H9 (cell line): ENCODE data around the gene TMEM54. TPM values are rescaled to one million over a fixed set of nuclear protein-coding genes. Genes with fewer than 3 reads are reported as not detected.

Source experiments
- DNase-seq: peaks from one replicate; pipeline ENCODE4 v3.0.0-alpha.2; 2017
- H2AFZ ChIP-seq: one replicate; pipeline ENCODE4 v1.6.1; 2013; ENCODE audit warnings: mild to moderate bottlenecking, low read length, control low read depth, moderate library complexity
- H2AK5ac ChIP-seq: 2 replicates; pipeline ENCODE4 v1.6.1; 2013; ENCODE audit warnings: low read length, control low read depth, mixed read lengths; ENCODE audit not compliant: insufficient read length
- H2BK120ac ChIP-seq: one replicate; pipeline ENCODE4 v1.6.1; 2013; ENCODE audit warnings: low read depth, mild to moderate bottlenecking, low read length, control low read depth, inconsistent platforms; ENCODE audit not compliant: poor library complexity, severe bottlenecking
- H2BK12ac ChIP-seq: 2 replicates; pipeline ENCODE4 v1.6.1; 2013; ENCODE audit warnings: low read length, control low read depth, mixed read lengths, low read depth; ENCODE audit not compliant: insufficient read length
- H2BK15ac ChIP-seq: 2 replicates; pipeline ENCODE4 v1.6.1; 2013; ENCODE audit warnings: low read depth, low read length, control low read depth
- H2BK20ac ChIP-seq: one replicate; pipeline ENCODE4 v1.6.1; 2013; ENCODE audit warnings: low read depth, mild to moderate bottlenecking, low read length, control low read depth, inconsistent platforms; ENCODE audit not compliant: poor library complexity, severe bottlenecking
- H2BK5ac ChIP-seq: 2 replicates; pipeline ENCODE4 v1.6.1; 2013; ENCODE audit warnings: low read length, control low read depth, mixed read lengths; ENCODE audit not compliant: insufficient read length
- H3K14ac ChIP-seq: 2 replicates; pipeline ENCODE4 v1.6.1; 2013; ENCODE audit warnings: low read length, control low read depth; ENCODE audit not compliant: insufficient read depth
- H3K18ac ChIP-seq: 2 replicates; pipeline ENCODE4 v1.6.1; 2013; ENCODE audit warnings: low read depth, mild to moderate bottlenecking, mixed read lengths, low read length, control low read depth; ENCODE audit not compliant: insufficient read length
- H3K23ac ChIP-seq: 2 replicates; pipeline ENCODE4 v1.6.1; 2013; ENCODE audit warnings: low read length, control low read depth, mixed read lengths, low read depth; ENCODE audit not compliant: insufficient read length
- H3K23me2 ChIP-seq: 2 replicates; pipeline ENCODE4 v1.6.1; 2013; ENCODE audit warnings: low read depth, mild to moderate bottlenecking, mixed read lengths, low read length, control low read depth; ENCODE audit not compliant: insufficient read length, poor library complexity, severe bottlenecking
- H3K27ac ChIP-seq: 2 replicates; pipeline ENCODE4 v1.5.1; 2013; ENCODE audit warnings: low read length, control low read depth, mixed read lengths, low read depth; ENCODE audit not compliant: insufficient read length
- H3K27me3 ChIP-seq: 2 replicates; pipeline ENCODE4 v1.6.1; 2013; ENCODE audit warnings: low read length, control low read depth, inconsistent platforms; ENCODE audit not compliant: insufficient read depth
- H3K4ac ChIP-seq: 2 replicates; pipeline ENCODE4 v1.6.1; 2013; ENCODE audit warnings: low read depth, mild to moderate bottlenecking, control low read depth, inconsistent platforms, low read length, moderate library complexity
- H3K4me1 ChIP-seq: 2 replicates; pipeline ENCODE4 v1.6.1; 2013; ENCODE audit warnings: low read length, control low read depth, inconsistent platforms; ENCODE audit not compliant: insufficient read depth
- H3K4me2 ChIP-seq: 2 replicates; pipeline ENCODE4 v1.6.1; 2013; ENCODE audit warnings: low read length, control low read depth, mixed read lengths; ENCODE audit not compliant: insufficient read length, insufficient read depth
- H3K56ac ChIP-seq: 2 replicates; pipeline ENCODE4 v1.6.1; 2013; ENCODE audit warnings: low read depth, mild to moderate bottlenecking, mixed read lengths, low read length, control low read depth; ENCODE audit not compliant: insufficient read length
- H3K79me1 ChIP-seq: 2 replicates; pipeline ENCODE4 v1.6.1; 2013; ENCODE audit warnings: low read depth, mild to moderate bottlenecking, moderate library complexity, low read length, control low read depth, inconsistent platforms; ENCODE audit not compliant: insufficient read depth, poor library complexity, severe bottlenecking
- H3K79me2 ChIP-seq: 2 replicates; pipeline ENCODE4 v1.6.1; 2013; ENCODE audit warnings: low read length, control low read depth, inconsistent platforms; ENCODE audit not compliant: insufficient read depth
- H3K9ac ChIP-seq: 2 replicates; pipeline ENCODE4 v1.6.1; 2013; ENCODE audit warnings: low read length, control low read depth, mixed read lengths; ENCODE audit not compliant: insufficient read length; ENCODE audit errors: extremely low read depth
- H3K9me3 ChIP-seq: one replicate; pipeline ENCODE4 v1.6.1; 2013; ENCODE audit warnings: low read depth, low read length, inconsistent platforms; ENCODE audit not compliant: control insufficient read depth
- H3T11ph ChIP-seq: one replicate; pipeline ENCODE4 v1.6.1; 2013; ENCODE audit warnings: mild to moderate bottlenecking, low read length, control low read depth, inconsistent platforms
- H4K20me1 ChIP-seq: one replicate; pipeline ENCODE4 v1.6.1; 2013; ENCODE audit not compliant: control insufficient read depth, insufficient read length, insufficient read depth
- H4K5ac ChIP-seq: 2 replicates; pipeline ENCODE4 v1.6.1; 2013; ENCODE audit warnings: low read depth, mild to moderate bottlenecking, mixed read lengths, low read length, control low read depth; ENCODE audit not compliant: insufficient read length
- H4K8ac ChIP-seq: replicated peaks from 2 replicates; pipeline ENCODE4 v1.6.1; 2013; ENCODE audit warnings: low read length, control low read depth, mixed read lengths, low read depth; ENCODE audit not compliant: insufficient read length
- H4K91ac ChIP-seq: 2 replicates; pipeline ENCODE4 v1.6.1; 2013; ENCODE audit warnings: low read depth, mild to moderate bottlenecking, moderate library complexity, mixed read lengths, low read length, control low read depth; ENCODE audit not compliant: insufficient read length
- H3K27ac Mint-ChIP-seq, 3 experiments: 2 replicates in 2 of 3; 3 replicates in 1 of 3; pipeline ENCODE4 v1.8.0; 2020 to 2021; ENCODE audit warnings: mixed read lengths in 3 of 3, mild to moderate bottlenecking in 1 of 3, moderate library complexity in 1 of 3
- H3K27me3 Mint-ChIP-seq: 2 replicates; pipeline ENCODE4 v1.8.0; 2021; ENCODE audit warnings: low read depth, mild to moderate bottlenecking, moderate library complexity, mixed read lengths
- H3K36me3 Mint-ChIP-seq, 3 experiments: 2 replicates in 2 of 3; 3 replicates in 1 of 3; pipeline ENCODE4 v1.8.0; 2020 to 2021; ENCODE audit warnings: low read depth in 3 of 3, mixed read lengths in 3 of 3; ENCODE audit not compliant: insufficient read depth in 1 of 3
- H3K4me1 Mint-ChIP-seq, 2 experiments: 2 replicates each; pipeline ENCODE4 v1.8.0; 2020; ENCODE audit warnings: mixed read lengths in 2 of 2
- H3K4me3 Mint-ChIP-seq, 2 experiments: 2 replicates in 1 of 2; 3 replicates in 1 of 2; pipeline ENCODE4 v1.8.0; 2020 to 2021; ENCODE audit warnings: mild to moderate bottlenecking in 2 of 2, mixed read lengths in 2 of 2, moderate library complexity in 1 of 2
- H3K9me3 Mint-ChIP-seq, 2 experiments: 2 replicates in 1 of 2; 3 replicates in 1 of 2; pipeline ENCODE4 v1.8.0; 2020; ENCODE audit warnings: mild to moderate bottlenecking in 2 of 2, mixed read lengths in 2 of 2, moderate library complexity in 1 of 2
- WGBS: extraction: QIAGEN DNeasy Blood & Tissue Kit; methylation state at CpG from one replicate; pipeline ENCODE4 v1.1.7; 2013; ENCODE audit warnings: missing lambda C conversion rate, low lambda C conversion rate, mixed read lengths; ENCODE audit not compliant: insufficient read length; ENCODE audit errors: extremely low coverage; 5-methylcytosine and 5-hydroxymethylcytosine counted together
- total RNA-seq: library from RNA; stranded (reverse); gene quantifications from 2 replicates; pipeline ENCODE4 v1.2.1, GENCODE V29; 2021
- TF ChIP-seq, protein P1 (sequence below): fragments of 200-600 bp; sonication (generic); conservative IDR thresholded peaks from 3 replicates; pipeline ENCODE4 v1.8.0; 2021; ENCODE audit warnings: antibody characterized with exemption, mild to moderate bottlenecking

The TMEM54 gene
- total RNA-seq, 1 experiment from 2014 or later, result 17.2 TPM

DNA sequence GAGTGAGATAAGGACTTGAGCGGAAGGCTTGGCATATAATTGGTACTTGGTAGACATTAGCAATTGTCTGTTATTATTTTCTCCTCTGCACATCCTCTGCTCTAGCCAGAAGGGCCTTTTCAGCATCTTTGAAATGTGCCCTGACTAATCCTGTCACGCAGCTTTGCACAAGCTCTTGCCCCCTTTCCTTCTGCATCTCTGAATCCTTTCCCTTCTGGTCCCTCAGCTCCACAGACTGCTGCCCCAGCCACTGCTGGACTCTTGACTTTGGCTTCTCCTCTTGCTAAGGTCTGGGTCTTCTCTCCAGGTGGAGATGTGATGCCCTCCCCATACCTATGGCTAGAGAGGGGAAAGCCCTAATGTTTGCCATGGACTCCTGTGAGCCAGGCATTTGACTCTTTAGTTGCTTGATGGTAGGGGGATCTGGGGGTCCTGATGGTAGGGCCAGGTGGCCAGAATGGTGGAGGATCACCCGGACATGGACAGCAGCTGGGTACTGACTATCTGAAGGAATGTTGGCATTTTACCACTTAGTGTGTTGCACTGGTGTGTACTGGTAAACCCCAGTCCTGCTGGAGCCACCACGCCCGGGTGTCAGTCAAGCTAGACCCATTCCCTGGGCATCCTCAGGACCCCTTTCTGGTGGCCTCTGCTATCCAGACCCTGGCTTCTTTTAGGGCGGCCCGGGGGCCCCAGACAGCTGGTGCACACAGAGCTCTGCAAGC lies 10.5 kb downstream of the TMEM54 start:
- no CpG with 5 or more reads among the region's 7 CpGs for WGBS
- Histone ChIP-seq H3K9ac (no peak overlapping the region), H4K20me1 (peaks cover 3% of the 10 kb centered on the region), H3T11ph (no peak overlapping the region), H2AK5ac (no peak overlapping the region), H2BK120ac (no peak overlapping the region), H4K91ac (no peak overlapping the region), H3K4ac (no peak overlapping the region), H4K8ac (no peak overlapping the region), H2BK12ac (no peak overlapping the region), H2BK5ac (no peak overlapping the region), H3K9me3 (no peaks in the 10 kb centered on the region), H3K56ac (no peak overlapping the region), H3K4me2 (no peak overlapping the region), H3K4me1 (no peaks in the 10 kb centered on the region), H3K79me2 (no peaks in the 10 kb centered on the region), H3K14ac (no peak overlapping the region), H4K5ac (no peak overlapping the region), H3K27me3 (no peaks in the 10 kb centered on the region; the same call in 1 of the 2 replicates), H2AFZ (no peak overlapping the region), H3K23ac (no peak overlapping the region), H3K18ac (no peak overlapping the region), H2BK15ac (no peak overlapping the region), H3K27ac (no peak overlapping the region), H3K79me1 (no peaks in the 10 kb centered on the region), H3K23me2 (no peaks in the 10 kb centered on the region), H2BK20ac (no peak overlapping the region)
- peaks cover 5 to 8% of the 10 kb centered on the region in 2 experiments; a peak in 4 of 5 replicates for H3K9me3 Mint-ChIP-seq
- no peak overlapping the region for H3K4me3 Mint-ChIP-seq
- no peak for DNase-seq
- peaks cover 0 to 5% (median 0%) of the 10 kb centered on the region in 3 experiments; a peak in 1 of 7 replicates for H3K36me3 Mint-ChIP-seq
- peaks cover 0 to 14% of the 10 kb centered on the region in 2 experiments; a peak in 2 of 4 replicates for H3K4me1 Mint-ChIP-seq
- peaks cover 69% of the 10 kb centered on the region for H3K27me3 Mint-ChIP-seq
- no peak overlapping the region for H3K27ac Mint-ChIP-seq
- TF ChIP-seq, protein P1, sequence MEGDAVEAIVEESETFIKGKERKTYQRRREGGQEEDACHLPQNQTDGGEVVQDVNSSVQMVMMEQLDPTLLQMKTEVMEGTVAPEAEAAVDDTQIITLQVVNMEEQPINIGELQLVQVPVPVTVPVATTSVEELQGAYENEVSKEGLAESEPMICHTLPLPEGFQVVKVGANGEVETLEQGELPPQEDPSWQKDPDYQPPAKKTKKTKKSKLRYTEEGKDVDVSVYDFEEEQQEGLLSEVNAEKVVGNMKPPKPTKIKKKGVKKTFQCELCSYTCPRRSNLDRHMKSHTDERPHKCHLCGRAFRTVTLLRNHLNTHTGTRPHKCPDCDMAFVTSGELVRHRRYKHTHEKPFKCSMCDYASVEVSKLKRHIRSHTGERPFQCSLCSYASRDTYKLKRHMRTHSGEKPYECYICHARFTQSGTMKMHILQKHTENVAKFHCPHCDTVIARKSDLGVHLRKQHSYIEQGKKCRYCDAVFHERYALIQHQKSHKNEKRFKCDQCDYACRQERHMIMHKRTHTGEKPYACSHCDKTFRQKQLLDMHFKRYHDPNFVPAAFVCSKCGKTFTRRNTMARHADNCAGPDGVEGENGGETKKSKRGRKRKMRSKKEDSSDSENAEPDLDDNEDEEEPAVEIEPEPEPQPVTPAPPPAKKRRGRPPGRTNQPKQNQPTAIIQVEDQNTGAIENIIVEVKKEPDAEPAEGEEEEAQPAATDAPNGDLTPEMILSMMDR, result no peak
